ENCODE results near the gene ANKZF1.
"Not testable (repeated sequence)": the region's sequence is repeated elsewhere in the genome, so short reads cannot be mapped to it uniquely, and the experiment has no call there.

The ANKZF1 gene, protein sequence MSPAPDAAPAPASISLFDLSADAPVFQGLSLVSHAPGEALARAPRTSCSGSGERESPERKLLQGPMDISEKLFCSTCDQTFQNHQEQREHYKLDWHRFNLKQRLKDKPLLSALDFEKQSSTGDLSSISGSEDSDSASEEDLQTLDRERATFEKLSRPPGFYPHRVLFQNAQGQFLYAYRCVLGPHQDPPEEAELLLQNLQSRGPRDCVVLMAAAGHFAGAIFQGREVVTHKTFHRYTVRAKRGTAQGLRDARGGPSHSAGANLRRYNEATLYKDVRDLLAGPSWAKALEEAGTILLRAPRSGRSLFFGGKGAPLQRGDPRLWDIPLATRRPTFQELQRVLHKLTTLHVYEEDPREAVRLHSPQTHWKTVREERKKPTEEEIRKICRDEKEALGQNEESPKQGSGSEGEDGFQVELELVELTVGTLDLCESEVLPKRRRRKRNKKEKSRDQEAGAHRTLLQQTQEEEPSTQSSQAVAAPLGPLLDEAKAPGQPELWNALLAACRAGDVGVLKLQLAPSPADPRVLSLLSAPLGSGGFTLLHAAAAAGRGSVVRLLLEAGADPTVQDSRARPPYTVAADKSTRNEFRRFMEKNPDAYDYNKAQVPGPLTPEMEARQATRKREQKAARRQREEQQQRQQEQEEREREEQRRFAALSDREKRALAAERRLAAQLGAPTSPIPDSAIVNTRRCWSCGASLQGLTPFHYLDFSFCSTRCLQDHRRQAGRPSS

DNA sequence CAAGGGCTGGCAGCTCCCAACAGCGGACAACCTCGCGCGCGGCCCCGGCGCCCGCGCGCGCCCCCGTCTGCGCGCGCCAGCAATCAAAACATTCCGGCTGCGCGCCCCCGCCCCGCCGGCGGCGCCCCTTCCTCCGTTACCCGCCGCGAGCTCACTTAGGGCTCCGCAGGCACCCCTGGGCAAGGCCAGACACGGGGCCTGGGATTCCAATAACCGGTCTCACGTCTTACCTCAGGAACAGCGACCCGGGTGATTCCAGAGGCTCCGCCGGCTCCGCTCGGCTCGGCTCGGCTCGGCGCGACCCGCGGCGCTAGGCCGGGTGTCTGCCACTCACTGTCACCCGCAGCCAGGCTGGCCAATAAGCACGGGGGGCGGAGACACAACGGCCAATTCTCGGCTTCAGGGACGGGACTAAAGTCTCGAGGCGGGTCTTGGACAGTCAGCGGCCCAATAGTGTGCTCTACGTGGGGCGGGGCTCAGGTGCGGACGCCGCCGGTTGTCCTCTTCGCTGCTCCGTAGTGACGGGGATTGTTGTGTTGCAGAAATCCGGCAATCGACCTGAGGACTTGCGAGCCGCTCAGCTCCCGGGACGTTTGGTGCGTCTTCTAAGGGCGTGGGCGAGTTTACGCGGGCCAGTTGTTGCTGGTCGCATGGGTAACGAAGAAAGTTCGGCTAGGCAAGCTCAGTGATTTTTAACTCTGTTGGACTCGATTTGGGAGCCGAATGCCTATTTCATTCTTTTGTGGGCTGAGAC lies at the start of gene ANKZF1, which contains the start of gene ATG9A:
TSS of gene ANKZF1 (plus strand) at position 502 of the 754 bp plus-strand sequence. CDS start 452 bp downstream, outside the sequence.
TSS of gene ATG9A (minus strand) at position 332 of the 754 bp plus-strand sequence. CDS start 1,612 bp downstream, outside the sequence.
- DNase-seq: peak; percentile 87 to 99 (median 97)

DNA sequence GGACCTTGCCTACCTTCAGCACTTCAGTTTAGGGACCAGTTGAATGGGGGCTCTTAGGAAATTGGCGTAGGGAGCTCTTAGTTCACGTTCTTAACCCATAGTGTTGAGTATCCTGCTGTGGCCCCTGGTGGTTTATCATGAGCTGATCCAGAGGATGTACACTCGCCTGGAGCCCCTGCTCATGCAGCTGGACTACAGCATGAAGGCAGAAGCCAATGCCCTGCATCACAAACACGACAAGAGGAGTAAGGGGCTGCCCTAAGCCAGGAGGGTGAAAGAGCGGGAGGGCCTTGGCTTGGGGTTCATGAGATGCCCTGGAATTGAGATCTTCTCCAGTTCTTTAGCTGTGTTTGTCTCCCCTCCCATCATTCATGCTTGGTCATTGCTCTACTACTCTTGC lies 48.6 kb upstream of the ANKZF1 start:
- no peak for DNase-seq

DNA sequence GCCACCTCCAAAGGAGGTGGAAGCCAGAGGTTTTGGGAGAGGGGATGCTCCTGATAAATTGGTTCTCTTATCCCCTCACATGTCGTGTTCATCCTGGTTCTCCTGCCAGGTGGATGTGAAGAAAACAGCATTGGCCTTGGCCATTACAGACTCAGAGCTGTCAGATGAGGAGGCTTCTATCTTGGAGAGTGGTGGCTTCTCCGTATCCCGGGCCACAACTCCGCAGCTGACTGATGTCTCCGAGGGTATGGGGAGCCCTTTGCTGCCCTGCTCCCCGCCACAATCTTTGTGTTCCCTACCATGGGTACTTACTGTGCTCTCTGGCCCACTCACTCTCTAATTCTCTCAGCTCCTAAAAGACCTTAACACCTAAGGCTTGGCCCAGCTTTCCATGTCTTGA lies 48.1 kb upstream of the ANKZF1 start:
- no peak for DNase-seq

DNA sequence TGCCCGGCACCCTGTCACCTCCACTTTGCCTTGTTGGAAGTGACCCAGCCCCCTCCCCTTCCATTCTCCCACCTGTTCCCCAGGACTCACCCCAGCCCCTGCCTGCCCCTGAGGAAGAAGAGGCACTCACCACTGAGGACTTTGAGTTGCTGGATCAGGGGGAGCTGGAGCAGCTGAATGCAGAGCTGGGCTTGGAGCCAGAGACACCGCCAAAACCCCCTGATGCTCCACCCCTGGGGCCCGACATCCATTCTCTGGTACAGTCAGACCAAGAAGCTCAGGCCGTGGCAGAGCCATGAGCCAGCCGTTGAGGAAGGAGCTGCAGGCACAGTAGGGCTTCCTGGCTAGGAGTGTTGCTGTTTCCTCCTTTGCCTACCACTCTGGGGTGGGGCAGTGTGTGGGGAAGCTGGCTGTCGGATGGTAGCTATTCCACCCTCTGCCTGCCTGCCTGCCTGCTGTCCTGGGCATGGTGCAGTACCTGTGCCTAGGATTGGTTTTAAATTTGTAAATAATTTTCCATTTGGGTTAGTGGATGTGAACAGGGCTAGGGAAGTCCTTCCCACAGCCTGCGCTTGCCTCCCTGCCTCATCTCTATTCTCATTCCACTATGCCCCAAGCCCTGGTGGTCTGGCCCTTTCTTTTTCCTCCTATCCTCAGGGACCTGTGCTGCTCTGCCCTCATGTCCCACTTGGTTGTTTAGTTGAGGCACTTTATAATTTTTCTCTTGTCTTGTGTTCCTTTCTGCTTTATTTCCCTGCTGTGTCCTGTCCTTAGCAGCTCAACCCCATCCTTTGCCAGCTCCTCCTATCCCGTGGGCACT lies 47.1 kb upstream of the ANKZF1 start:
- no peak for DNase-seq

DNA sequence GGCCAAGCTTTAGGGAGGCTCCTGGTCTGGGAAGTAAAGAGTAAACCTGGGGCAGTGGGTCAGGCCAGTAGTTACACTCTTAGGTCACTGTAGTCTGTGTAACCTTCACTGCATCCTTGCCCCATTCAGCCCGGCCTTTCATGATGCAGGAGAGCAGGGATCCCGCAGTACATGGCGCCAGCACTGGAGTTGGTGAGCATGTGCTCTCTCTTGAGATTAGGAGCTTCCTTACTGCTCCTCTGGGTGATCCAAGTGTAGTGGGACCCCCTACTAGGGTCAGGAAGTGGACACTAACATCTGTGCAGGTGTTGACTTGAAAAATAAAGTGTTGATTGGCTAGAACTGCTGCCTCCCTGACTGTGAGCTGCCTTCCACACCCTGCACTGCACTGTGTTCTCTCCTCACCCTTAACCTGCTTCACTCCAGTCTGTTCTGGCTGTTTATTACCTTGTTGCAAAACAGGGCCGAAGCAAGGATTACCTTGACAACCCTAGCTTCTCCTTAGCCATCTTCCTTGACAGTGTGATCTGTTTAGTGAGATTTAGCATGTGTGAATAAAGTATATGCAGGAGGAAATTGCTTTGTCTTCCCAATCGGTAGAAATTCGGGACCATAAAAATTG lies 46.3 kb upstream of the ANKZF1 start:
- no peak for DNase-seq

DNA sequence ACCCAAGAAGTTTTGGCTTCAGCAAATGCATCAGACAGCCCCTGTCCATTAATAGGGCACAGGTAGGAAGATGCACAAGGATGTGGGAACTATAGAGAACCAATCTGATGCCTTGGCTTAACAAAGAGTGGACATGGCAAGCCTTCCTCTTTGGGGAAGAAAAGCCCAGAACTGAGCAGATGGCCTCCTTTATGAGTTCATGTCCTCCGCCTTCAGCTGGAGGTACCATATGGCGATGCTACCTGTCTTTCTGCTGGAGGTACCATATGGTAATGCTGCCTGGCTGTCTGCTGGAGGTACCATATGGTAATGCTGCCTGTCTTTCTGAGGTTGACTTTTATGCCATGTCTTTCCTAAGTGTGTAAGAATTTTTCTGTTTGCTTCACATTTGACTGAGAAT lies 45.5 kb upstream of the ANKZF1 start:
- peak in 1 of 14 donors; percentile 95 for DNase-seq

DNA sequence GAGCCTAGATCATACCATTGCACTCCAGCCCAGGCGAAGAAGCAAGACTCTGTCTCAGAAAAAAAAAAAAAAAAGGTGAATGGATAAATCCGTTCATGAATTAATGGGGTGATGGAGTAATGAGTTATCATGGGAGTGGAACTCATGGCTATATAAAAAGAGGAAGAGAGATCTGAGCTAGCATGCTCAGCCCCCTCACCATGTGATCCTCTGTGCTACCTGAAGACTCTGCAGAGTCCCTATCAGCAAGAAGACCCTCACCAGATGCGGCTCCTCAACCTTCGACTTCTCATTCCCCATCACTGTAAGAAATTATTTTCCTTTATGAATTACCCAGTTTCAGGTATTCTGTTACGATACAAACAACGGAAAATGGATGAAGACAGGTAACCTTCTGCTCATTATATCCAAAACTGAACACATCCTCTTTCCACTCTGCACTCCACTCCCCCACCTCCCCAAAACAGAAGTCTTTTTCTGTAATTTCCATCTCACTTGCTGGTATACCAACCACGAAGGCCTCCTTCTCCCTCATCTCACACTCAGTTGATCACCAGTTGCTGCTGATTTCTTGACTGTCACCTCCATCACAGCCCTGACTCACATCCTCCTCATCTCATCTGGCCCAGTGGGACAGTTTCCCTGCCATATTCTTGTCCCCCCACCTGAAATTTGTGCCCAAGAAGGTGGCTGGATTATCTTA lies 42.7 kb upstream of the ANKZF1 start:
- DNase-seq: no peak

DNA sequence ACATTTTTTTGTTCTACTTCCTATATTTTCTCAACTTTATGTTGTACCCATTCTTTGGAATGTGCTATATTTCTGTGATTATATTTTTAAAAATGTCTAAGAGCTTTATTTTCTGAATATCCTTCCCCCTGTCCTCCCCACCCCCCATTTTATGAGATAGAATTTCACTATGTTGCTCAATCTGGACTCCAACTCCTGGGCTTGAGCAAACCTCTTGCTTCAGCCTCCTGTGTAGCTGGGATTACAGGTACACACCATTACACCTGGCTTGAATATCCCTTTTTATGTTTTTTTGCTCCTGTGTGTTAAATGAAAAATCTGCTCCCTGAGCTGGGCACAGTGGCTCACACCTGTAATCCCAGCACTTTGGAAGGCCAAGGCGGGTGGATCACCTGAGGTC lies 32.2 kb upstream of the ANKZF1 start:
- no peak for DNase-seq

DNA sequence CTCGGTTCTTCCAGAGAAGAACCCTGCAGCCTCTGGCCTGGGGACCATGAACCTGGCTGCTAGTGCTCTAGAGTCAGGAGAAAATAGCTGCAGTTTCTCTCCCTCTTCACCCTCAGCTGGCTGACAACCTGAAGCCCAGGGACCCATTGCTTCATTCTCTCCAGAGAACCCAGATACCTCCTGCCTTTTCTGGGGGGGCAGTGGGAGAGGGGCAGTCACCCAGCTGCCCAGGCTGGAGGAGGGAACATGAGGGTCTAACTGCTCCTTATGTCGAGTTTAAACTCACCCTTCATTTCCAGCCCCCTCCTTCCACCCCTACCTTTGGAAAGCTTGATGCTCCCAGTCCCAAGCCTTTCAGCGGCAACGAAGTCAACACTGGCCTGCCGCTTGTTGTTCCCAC lies 30.6 kb upstream of the ANKZF1 start:
- DNase-seq: no peak

DNA sequence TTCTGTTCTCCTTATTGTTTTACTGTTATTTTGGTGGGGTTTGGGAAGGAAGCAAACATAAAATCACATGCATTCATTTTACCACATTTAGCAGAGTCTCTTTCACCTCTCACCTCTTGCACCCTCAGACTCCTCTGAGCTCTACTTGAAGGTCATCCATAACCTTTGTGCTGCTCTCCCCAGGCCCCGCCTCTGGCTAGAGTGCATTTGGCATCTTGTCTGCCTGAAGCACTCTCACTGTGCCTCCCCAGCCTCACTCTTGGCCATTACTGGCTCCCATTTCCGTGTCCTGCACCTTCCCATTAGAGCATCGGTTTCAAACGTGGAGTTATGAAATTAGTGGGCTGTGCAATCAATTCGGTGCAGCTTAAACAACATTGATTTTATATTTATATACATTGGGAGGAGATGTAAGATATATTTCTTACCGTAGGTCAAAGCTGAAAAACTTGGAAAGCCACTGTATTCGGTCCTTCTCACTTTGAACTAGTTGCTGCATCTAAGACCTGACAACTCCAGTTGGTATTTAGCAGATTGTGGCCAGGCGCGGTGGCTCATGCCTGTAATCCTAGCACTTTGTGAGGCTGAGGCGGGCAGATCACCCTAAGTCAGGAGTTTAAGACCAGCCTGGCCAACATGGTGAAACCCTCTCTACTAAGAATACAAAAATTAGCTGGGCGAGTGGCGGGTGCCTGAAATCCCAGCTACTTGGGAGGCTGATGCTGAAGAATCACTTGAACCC lies 30.0 kb upstream of the ANKZF1 start:
- DNase-seq: no peak

DNA sequence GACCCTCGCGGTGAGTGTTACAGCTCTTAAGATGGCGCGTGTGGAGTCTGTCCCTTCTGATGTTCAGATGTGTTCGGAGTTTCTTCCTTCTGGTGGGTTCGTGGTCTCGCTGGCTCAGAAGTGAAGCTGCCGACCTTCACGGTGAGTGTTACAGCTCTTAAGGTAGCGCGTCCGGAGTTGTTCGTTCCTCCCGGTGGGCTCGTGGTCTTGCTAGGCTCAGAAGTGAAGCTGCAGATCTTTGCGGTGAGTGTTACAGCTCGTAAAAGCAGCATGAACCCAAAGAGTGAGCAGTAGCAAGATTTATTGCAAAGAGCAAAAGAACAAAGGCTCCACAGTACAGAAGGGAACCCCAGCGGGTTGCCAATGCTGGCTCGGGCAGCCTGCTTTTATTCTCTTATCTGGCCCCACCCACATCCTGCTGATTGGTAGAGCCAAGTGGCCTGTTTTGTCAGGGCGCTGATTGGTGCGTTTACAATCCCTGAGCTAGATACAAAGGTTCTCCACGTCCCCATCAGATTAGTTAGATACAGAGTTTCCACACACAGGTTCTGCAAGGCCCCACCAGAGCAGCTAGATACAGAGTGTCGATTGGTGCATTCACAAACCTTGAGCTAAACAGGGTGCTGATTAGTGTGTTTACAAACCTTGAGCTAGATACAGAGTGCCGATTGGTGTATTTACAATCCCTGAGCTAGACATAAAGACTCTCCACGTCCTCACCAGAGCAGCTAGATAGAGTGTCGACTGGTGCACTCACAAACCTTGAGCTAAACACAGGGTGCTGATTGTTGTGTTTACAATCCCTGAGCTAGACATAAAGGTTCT lies 28.9 kb upstream of the ANKZF1 start:
- peak in 3 of 14 donors; percentile 13 to 48 (median 18) for DNase-seq

DNA sequence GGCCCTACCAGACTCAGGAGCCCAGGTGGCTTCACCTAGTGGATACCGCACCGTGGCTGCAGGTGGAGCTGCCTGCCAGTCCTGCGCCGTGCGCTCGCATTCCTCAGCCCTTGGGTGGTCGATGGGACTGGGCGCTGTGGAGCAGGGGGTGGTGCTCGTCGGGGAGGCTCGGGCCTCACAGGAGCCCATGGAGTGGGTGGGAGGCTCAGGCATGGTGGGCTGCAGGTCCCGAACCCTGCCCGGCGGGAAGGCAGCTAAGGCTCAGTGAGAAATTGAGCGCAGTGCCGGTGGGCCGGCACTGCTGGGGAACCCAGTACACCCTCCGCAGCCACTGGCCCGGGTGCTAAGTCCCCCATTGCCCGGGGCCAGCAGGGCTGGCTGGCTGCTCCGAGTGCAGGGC lies 28.3 kb upstream of the ANKZF1 start:
- DNase-seq: not testable (repeated sequence)

DNA sequence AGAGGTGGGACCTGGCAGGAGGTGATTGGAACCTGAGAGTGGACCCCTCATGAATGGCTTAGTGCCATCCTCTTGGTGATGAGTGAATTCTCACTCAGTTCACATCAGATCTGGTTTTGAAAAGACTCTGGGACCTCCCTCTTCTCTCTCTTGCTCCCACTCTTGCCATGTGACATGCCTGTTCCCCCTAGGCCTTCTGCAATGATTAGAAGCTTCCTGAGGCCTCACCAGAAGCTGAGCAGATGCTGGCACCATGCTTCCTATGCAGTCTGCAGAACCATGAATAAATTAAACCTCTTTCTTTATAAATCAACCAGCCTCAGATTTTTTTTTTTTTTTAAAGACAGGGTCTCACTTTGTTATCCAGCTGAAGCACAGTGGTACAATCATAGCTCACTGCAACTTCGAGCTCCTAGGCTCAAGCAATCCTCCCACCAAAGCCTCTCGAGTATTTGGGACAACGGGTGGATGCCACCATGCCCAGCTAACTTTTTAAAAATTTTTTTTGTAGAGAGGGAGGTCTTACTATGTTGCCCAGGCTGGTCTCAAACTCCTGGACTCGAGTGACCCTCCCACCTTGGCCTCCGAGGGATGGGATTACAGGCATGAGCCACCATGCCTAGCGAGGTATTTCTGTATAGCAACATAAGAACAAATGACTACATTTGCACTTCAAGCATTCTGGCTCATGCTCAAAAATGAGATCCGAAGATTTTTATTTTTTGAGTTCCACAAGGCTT lies 25.0 kb upstream of the ANKZF1 start:
- DNase-seq: no peak

DNA sequence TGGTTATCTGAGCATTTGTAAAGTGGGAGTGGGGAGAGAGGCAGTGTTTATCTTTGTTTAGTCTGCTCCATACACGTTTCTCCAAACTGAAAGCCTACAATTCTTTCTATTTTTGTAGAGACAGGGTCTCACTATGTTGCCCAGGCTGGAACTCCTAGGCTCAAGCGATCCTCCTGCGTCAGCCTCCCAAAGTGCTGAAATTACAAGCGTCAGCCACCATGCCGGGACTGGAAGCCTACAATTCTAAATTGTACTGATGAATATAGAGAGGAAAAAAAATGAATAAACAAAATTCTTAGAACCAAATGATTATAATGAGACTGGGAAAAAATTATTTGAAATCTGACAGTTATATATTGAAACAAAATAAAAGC lies 24.5 kb upstream of the ANKZF1 start:
- no peak for DNase-seq

DNA sequence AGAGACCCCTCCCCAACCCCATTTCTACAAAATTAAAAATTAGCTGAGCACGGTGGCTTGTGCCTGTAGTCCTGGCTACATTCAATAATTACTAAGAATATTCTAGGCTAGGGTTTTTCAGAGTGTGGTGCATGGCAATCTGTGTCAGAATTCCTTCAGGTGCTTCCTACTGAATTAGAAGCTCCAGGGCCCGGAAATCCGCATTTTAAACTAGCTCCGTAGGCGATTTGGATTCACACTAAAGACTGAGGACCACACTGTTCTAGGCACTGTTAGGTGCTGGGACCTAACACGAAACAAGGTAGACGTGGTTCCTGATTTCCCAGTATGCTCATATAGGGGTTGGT lies 23.7 kb upstream of the ANKZF1 start:
- no peak for DNase-seq

DNA sequence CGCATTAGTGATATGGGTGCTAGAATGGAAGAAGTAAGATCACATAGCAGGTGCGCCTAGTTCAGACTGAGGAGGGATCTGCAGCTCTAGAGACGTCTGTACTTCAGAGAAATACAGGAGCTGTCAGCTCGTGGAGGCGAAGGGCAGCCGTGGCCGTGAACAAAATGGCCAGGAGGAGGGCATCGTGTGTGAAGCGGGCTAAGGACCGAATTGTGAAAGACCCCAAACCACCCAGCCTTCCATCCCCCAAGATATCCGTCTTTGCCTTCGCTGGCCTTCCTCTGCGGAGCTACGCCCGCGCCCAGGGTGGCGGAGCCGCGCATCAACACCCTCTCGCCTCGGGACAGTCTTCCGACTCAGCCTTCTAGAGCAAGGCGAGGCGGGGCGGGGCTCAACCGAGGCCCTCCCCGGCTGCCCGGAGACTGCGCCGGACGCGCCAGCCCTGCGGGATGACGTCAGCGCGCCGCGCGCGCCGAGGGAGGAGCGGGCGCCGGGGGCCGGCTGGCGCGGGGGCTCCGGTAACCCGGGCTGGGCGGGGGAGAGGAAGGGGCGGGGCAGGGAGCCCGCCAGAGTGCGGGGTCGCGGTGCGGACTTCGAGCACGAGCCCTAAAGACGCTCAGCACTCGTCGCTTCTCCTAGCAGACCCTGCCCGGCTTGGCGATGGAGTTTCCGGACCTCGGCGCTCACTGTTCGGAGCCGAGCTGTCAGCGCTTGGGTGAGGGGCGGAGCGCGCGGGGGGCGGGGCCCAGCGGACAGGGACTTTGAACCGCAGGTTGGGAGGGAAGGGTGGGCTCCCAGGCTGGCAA lies 23.1 kb upstream of the ANKZF1 start, which contains the start of gene ZFAND2B:
TSS of gene ZFAND2B (plus strand) at position 455 of the 806 bp plus-strand sequence. CDS start at position 661, 206 bp downstream.
- DNase-seq: peak; percentile 47 to 95 (median 89)

DNA sequence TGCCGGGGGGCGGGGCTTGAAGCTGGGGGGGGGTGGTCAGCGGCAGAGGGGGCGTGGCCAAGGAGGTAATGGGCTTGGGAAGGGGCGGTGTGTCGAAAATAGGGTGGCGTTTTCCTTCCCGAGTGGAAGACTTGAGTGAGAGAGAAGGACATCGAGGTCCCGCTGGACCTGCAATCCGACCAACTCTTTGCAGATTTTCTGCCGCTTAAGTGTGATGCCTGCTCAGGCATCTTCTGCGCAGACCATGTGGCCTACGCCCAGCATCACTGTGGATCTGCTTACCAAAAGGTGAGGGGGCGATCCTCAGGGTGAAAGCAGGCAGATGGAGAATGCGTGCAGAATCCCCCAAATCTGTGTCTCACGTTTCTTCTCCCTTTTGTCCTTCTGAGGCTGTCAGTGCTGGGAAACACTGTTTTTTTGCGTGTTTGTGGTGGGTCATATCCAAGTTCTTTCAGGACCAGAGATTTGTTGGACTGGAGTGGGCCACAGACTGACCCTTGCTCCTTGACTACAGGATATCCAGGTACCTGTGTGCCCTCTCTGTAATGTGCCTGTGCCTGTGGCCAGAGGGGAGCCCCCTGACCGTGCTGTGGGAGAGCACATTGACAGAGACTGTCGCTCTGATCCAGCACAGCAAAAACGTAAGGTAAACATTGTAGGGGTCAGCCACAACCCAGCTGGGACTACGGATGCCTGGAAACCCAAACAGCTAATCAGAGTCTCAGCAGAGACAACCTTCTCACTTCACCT lies 22.3 kb upstream of the ANKZF1 start:
- DNase-seq: peak in 1 of 14 donors; percentile 47

Data from C1 segment of cervical spinal cord (tissue), 14 donors.